Stimulated activated CD4-positive, alpha-beta T cell treated with anti-CD3 and anti-CD28 coated beads, Interleukin-4, amount 100 ng/mL, for 48 hours (primary cell): Measurements from ENCODE around the gene FBXO22.
"Not testable (repeated sequence)": the region's sequence is repeated elsewhere in the genome, so short reads cannot be mapped to it uniquely, and the experiment has no call there.

Experiments
- DNase-seq, 2 donors: peaks; one replicate each; pipeline ENCODE4 v3.0.0-alpha.2; 2020; ENCODE audit warnings: low read depth in 2 of 2

FBXO22 gene

GRCh38 chr15:75920079-75920478 is 16.4 kb downstream of the FBXO22 start:
- no peak for DNase-seq

GRCh38 chr15:75921732-75922703 is 18.3 kb downstream of the FBXO22 start:
- no peak for DNase-seq

- DNase-seq = no peak
Measured at GRCh38 chr15:75923756-75924155, 20.1 kb downstream of the FBXO22 start.

- no peak for DNase-seq
Measured at GRCh38 chr15:75924576-75924975, 20.9 kb downstream of the FBXO22 start.

- DNase-seq = no peak
Measured at GRCh38 chr15:75925440-75925839, 21.8 kb downstream of the FBXO22 start.

GRCh38 chr15:75926931-75927330 is 23.3 kb downstream of the FBXO22 start:
- no peak for DNase-seq

- DNase-seq = no peak
Measured at GRCh38 chr15:75927601-75928000, 23.9 kb downstream of the FBXO22 start.

- DNase-seq = no peak
Measured at GRCh38 chr15:75928680-75929608, 25.3 kb downstream of the FBXO22 start.

- DNase-seq = no peak
Measured at GRCh38 chr15:75929799-75930565, 26.3 kb downstream of the FBXO22 start.

GRCh38 chr15:75930866-75931265 is 27.2 kb downstream of the FBXO22 start:
- no peak for DNase-seq

- DNase-seq = no peak
Measured at GRCh38 chr15:75942464-75942863, 38.8 kb downstream of the FBXO22 start.

GRCh38 chr15:75943246-75943645 is 39.6 kb downstream of the FBXO22 start:
- DNase-seq = no peak

- no peak for DNase-seq
Measured at GRCh38 chr15:75943713-75944215, 40.1 kb downstream of the FBXO22 start.

GRCh38 chr15:75945953-75946352 is 42.3 kb downstream of the FBXO22 start:
- DNase-seq = no peak

GRCh38 chr15:75947092-75947491 is 43.4 kb downstream of the FBXO22 start:
- no peak for DNase-seq

GRCh38 chr15:75948761-75949296 is 45.2 kb downstream of the FBXO22 start:
- DNase-seq = no peak

GRCh38 chr15:75952525-75952924 is 48.8 kb downstream of the FBXO22 start:
- DNase-seq = no peak

- no peak for DNase-seq
Measured at GRCh38 chr15:75955720-75956119, 52.0 kb downstream of the FBXO22 start.

GRCh38 chr15:75961331-75961730 is 57.7 kb downstream of the FBXO22 start:
- no peak for DNase-seq

GRCh38 chr15:75966073-75966472 is 62.4 kb downstream of the FBXO22 start:
- DNase-seq = no peak

GRCh38 chr15:75976766-75977165 is 73.1 kb downstream of the FBXO22 start:
- not testable (repeated sequence) for DNase-seq
